ENCODE results near the gene SORT1. TPM values are rescaled to one million over a fixed set of nuclear protein-coding genes. Genes with fewer than 3 reads are reported as not detected.

Gene SORT1
- total and polyA plus RNA-seq, 2 of the 13 experiments (the other 11 are each of a cell fraction or from before 2014, with no cell fraction given), result 32.4 to 93.0 TPM

GRCh38 chr1:109306832-109307273, 90.9 kb downstream of the SORT1 start, which contains the start of gene MYBPHL (continued):
- TF ChIP-seq HINFP (CRISPR knock-in tag; IDR thresholded peaks at IDR 0.05; ENCODE audit: low read depth), result no peak
- TF ChIP-seq ZBTB37 (CRISPR knock-in tag; IDR thresholded peaks at IDR 0.05), result no peak
- TF ChIP-seq STAT6 (CRISPR knock-in tag; IDR thresholded peaks at IDR 0.05; ENCODE audit: borderline replicate concordance), result no peak
- TF ChIP-seq ZNF577 (CRISPR knock-in tag; IDR thresholded peaks at IDR 0.05; ENCODE audit: borderline replicate concordance, low read depth), result no peak
- TF ChIP-seq EED (CRISPR knock-in tag; IDR thresholded peaks at IDR 0.05), result no peak
- TF ChIP-seq ZSCAN21 (CRISPR knock-in tag; IDR thresholded peaks at IDR 0.05; ENCODE audit: borderline replicate concordance), result no peak
- TF ChIP-seq ZNF569 (CRISPR knock-in tag; IDR thresholded peaks at IDR 0.05; ENCODE audit: borderline replicate concordance), result no peak
- TF ChIP-seq GFI1 (CRISPR knock-in tag; IDR thresholded peaks at IDR 0.05; ENCODE audit: borderline replicate concordance), result no peak
- TF ChIP-seq ZNF788 (CRISPR knock-in tag; IDR thresholded peaks at IDR 0.05; ENCODE audit: borderline replicate concordance), result no peak
- 0 out of 2 replicates have a peak, but pooled peaks have one; percentile 10 for TF ChIP-seq CTCF (CRISPR knock-in tag; IDR thresholded peaks at IDR 0.05)
- no peak for TF ChIP-seq FOXA1 (IDR thresholded peaks at IDR 0.05)
- no peak for TF ChIP-seq FOXA1 (CRISPR knock-in tag; IDR thresholded peaks at IDR 0.05)
- TF ChIP-seq HDAC1 (CRISPR knock-in tag; IDR thresholded peaks at IDR 0.05), result no peak
- no peak for TF ChIP-seq SIX1 (CRISPR knock-in tag; IDR thresholded peaks at IDR 0.05; ENCODE audit: borderline replicate concordance)
- peak; percentile 94 for TF ChIP-seq ZNF770 (CRISPR knock-in tag; IDR thresholded peaks at IDR 0.05)
- no peak for TF ChIP-seq SMAD3 (CRISPR knock-in tag; IDR thresholded peaks at IDR 0.05)
- TF ChIP-seq ZNF562 (CRISPR knock-in tag; IDR thresholded peaks at IDR 0.05; ENCODE audit: borderline replicate concordance), result no peak
- TF ChIP-seq ZNF724P (CRISPR knock-in tag; IDR thresholded peaks at IDR 0.05; ENCODE audit: borderline replicate concordance), result no peak
- TF ChIP-seq SMAD1 (CRISPR knock-in tag; IDR thresholded peaks at IDR 0.05; ENCODE audit: borderline replicate concordance, low read depth), result no peak
- TF ChIP-seq ZNF549 (CRISPR knock-in tag; IDR thresholded peaks at IDR 0.05), result no peak
- no peak for TF ChIP-seq ZNF749 (CRISPR knock-in tag; IDR thresholded peaks at IDR 0.05; ENCODE audit: borderline replicate concordance)
